ENCODE results near the gene FNDC1.
A peak's percentile ranks its signal among the peaks of the same experiment; 100 is the strongest.

The FNDC1 gene

GRCh38 chr6:159157431-159157830 is 11.8 kb upstream of the FNDC1 start:
- Histone ChIP-seq H3K9me3 (peaks cover 0 to 11% (median 0%) of the 10 kb centered on the region in 3 donors), H3K27me3 (no peaks in the 10 kb centered on the region)

GRCh38 chr6:159161839-159162238 is 7.4 kb upstream of the FNDC1 start:
- Histone ChIP-seq H3K36me3 (no peaks in the 10 kb centered on the region), H3K27me3 (no peaks in the 10 kb centered on the region), H3K4me1 (peaks cover 0 to 12% (median 3%) of the 10 kb centered on the region in 4 donors), H3K9me3 (peaks cover 0 to 3% (median 0%) of the 10 kb centered on the region in 3 donors), H3K27ac (no peak overlapping the region), H3K4me3 (no peak overlapping the region)
- TF ChIP-seq, protein P1, sequence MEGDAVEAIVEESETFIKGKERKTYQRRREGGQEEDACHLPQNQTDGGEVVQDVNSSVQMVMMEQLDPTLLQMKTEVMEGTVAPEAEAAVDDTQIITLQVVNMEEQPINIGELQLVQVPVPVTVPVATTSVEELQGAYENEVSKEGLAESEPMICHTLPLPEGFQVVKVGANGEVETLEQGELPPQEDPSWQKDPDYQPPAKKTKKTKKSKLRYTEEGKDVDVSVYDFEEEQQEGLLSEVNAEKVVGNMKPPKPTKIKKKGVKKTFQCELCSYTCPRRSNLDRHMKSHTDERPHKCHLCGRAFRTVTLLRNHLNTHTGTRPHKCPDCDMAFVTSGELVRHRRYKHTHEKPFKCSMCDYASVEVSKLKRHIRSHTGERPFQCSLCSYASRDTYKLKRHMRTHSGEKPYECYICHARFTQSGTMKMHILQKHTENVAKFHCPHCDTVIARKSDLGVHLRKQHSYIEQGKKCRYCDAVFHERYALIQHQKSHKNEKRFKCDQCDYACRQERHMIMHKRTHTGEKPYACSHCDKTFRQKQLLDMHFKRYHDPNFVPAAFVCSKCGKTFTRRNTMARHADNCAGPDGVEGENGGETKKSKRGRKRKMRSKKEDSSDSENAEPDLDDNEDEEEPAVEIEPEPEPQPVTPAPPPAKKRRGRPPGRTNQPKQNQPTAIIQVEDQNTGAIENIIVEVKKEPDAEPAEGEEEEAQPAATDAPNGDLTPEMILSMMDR (IDR thresholded peaks at IDR 0.05), result no peak
- no peak for DNase-seq
- intact Hi-C loops (cut with DNase I; ENCODE audit: low total_unique reads), result no loop called here

More at GRCh38 chr6:159157431-159157830, 11.8 kb upstream of the FNDC1 start:
- Histone ChIP-seq H3K27ac (no peak overlapping the region), H3K4me3 (no peak overlapping the region), H3K36me3 (no peaks in the 10 kb centered on the region), H3K4me1 (no peaks in the 10 kb centered on the region)
- TF ChIP-seq, protein P1 (IDR thresholded peaks at IDR 0.05), result no peak
- no peak for DNase-seq
- intact Hi-C loops (cut with DNase I; ENCODE audit: low total_unique reads), result no loop called here

DNA sequence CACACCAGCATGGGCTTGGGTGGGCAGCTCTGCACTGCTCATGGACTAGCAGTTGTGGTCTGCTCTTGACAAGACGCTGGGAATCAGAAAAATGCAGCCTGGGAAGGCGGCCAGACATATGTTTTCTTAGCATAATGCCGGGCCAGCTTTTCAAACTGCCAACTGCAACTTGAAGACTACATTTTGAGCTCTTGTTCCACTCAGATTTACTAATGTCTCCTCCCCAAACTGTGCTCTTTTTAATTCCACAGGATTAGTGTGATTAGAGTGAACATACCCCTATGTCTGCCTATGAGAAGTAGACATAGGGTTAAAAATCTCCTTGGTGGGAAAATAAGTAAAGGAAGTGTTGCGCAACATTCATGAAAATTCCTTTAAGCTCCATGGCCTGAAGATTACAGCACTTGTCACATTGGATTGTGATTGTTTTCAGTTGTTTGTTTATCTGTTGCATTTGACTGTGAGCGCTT is 5.3 kb upstream of the FNDC1 start:
- no peak overlapping the region for H3K4me3 ChIP-seq
- intact Hi-C loops (cut with DNase I; ENCODE audit: low total_unique reads), result no loop called here
- H3K36me3 ChIP-seq, result no peaks in the 10 kb centered on the region
- TF ChIP-seq, protein P1 (IDR thresholded peaks at IDR 0.05), result no peak
- peaks cover 0 to 2% of the 10 kb centered on the region in 2 donors for H3K27me3 ChIP-seq
- H3K9me3 ChIP-seq, result no peaks in the 10 kb centered on the region
- H3K27ac ChIP-seq, result no peak overlapping the region
- DNase-seq, result no peak
- H3K4me1 ChIP-seq, result peaks cover 0 to 19% (median 7%) of the 10 kb centered on the region in 4 donors

DNA sequence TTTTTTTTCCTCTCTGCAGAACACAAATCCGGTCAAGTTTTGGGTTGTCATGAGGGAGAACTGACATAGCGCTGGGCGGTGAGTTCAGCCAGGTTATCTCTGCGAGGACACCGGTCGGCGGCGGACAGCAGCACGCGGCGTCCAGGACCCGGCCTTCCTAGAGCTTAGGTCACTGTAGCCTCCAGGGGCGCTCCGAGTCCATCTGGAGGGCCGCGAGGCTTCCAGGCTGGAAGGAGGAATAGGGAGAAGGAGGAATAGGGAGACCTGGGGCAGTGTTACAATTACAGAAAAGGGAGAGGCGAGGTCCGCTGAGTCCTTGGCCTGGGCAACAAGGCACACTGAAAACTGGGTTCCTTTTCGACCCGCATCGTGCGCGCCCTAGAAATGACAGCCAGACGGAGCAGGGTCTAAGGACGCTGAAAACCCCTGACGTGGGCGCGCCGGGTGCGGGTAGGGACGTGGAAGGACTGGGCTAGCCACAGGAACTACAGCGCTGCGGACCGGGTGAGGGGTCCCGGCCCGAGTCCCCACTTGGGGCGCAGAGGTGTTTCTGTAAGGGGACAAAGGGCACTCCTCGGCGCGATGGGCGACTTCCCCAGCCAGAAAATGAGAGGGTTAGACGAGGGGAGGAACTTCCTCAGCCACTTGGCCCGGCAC is 536 bp upstream of the FNDC1 start:
- intact Hi-C loops (cut with DNase I; ENCODE audit: low total_unique reads), result loop anchor here (5.0 kb wide), 1 partner anchor 489 kb away; no protein-coding TSS in a partner anchor

GRCh38 chr6:159169557-159170332 is 545 bp downstream of the FNDC1 start:
- no peak for DNase-seq
- Histone ChIP-seq H3K27me3 (peaks cover 0 to 30% of the 10 kb centered on the region in 2 donors), H3K4me3 (peak overlapping the region; percentile 41 to 55), H3K27ac (no peak overlapping the region), H3K4me1 (peaks cover 0 to 32% (median 24%) of the 10 kb centered on the region in 4 donors), H3K9me3 (no peaks in the 10 kb centered on the region), H3K36me3 (no peaks in the 10 kb centered on the region)
- TF ChIP-seq, protein P1 (IDR thresholded peaks at IDR 0.05), result no peak
- intact Hi-C loops (cut with DNase I; ENCODE audit: low total_unique reads), result loop anchor here (5.0 kb wide), 2 partner anchors 293 to 488 kb away; no protein-coding TSS in a partner anchor

More for the DNA sequence above, 536 bp upstream of the FNDC1 start:
- peaks cover 0 to 38% (median 23%) of the 10 kb centered on the region in 4 donors for H3K4me1 ChIP-seq
- TF ChIP-seq, protein P1 (IDR thresholded peaks at IDR 0.05), result peak; percentile 18 to 21
- peaks cover 0 to 28% of the 10 kb centered on the region in 2 donors for H3K27me3 ChIP-seq
- no peak overlapping the region for H3K27ac ChIP-seq
- H3K36me3 ChIP-seq, result no peaks in the 10 kb centered on the region
- H3K4me3 ChIP-seq, result peak overlapping the region; percentile 41 to 55
- H3K9me3 ChIP-seq, result no peaks in the 10 kb centered on the region
- DNase-seq, result peak in 1 of 2 donors; percentile 26
